ENCODE measurements around the gene CTAG2.
"Not testable (repeated sequence)": the region's sequence is repeated elsewhere in the genome, so short reads cannot be mapped to it uniquely, and the experiment has no call there.

Gene CTAG2

GRCh38 chrX:154650221-154650510, 3.2 kb downstream of the CTAG2 start:
- no peak for TF ChIP-seq EZH2 (IDR thresholded peaks at IDR 0.05; ENCODE audit: borderline replicate concordance, low read length)
- TF ChIP-seq, protein P1, sequence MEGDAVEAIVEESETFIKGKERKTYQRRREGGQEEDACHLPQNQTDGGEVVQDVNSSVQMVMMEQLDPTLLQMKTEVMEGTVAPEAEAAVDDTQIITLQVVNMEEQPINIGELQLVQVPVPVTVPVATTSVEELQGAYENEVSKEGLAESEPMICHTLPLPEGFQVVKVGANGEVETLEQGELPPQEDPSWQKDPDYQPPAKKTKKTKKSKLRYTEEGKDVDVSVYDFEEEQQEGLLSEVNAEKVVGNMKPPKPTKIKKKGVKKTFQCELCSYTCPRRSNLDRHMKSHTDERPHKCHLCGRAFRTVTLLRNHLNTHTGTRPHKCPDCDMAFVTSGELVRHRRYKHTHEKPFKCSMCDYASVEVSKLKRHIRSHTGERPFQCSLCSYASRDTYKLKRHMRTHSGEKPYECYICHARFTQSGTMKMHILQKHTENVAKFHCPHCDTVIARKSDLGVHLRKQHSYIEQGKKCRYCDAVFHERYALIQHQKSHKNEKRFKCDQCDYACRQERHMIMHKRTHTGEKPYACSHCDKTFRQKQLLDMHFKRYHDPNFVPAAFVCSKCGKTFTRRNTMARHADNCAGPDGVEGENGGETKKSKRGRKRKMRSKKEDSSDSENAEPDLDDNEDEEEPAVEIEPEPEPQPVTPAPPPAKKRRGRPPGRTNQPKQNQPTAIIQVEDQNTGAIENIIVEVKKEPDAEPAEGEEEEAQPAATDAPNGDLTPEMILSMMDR (IDR thresholded peaks at IDR 0.05; ENCODE audit: low read length), result no peak
- Histone ChIP-seq H3K27ac (ENCODE audit: low read depth, low read length, poor library complexity, severe bottlenecking) (no peak overlapping the region), H3K36me3 (ENCODE audit: insufficient read depth, low read length) (no peaks in the 10 kb centered on the region), H3K9me2 (ENCODE audit: low read depth, low read length) (no peaks in the 10 kb centered on the region), H3K9ac (ENCODE audit: low read length) (no peak overlapping the region), H3K79me2 (ENCODE audit: insufficient read depth, low read length) (no peaks in the 10 kb centered on the region), H3K27me3 (ENCODE audit: insufficient read depth, low read length) (no peaks in the 10 kb centered on the region), H2AFZ (ENCODE audit: low read length) (no peak overlapping the region), H3K9me3 (ENCODE audit: low read length) (no peaks in the 10 kb centered on the region), H4K20me1 (ENCODE audit: insufficient read depth, low read length) (no peaks in the 10 kb centered on the region), H3F3A (ENCODE audit: insufficient read depth, low read length) (no peaks in the 10 kb centered on the region), H3K4me1 (ENCODE audit: insufficient read depth, low read length, severe bottlenecking) (no peaks in the 10 kb centered on the region), H3K4me2 (ENCODE audit: low read length) (no peak overlapping the region), H3K4me3 (ENCODE audit: low read depth, low read length, poor library complexity, severe bottlenecking) (no peak overlapping the region)

DNA sequence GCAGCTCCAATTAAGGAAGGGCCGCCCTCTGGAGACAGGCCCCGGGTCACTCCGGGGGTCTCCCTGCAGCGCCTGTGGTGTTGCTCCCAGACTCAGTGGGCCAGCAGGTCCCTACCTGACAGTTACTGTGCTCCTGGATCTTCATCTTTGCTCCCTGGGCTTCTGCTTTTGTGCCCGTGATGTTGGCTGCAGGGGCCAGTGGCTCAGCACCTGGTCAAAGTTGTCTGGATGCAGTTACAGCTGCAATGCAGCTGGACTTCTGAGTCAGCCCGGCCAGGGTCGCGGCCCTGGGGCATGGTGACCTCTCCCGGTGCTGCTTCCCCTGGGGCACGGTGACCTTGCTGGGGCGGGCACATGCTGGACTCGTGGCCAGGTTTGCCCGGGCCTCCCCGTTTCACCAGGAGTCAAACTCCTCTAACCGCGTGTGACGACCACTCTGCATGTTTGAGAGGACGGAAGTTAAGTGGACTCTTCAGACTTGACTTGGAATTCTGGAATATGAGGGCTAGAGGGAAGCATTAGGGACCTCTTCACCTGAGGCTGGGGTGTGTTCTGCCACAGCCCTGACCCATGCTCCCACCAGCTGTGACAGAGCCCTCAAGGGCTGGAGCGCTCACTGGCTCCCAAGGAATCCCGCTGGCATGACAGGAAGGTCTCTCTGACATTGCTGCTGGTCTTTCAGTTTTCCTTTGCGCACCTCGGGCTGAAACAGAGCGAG, 3.7 kb downstream of the CTAG2 start:
- H3K4me3 ChIP-seq (ENCODE audit: low read depth, low read length, poor library complexity, severe bottlenecking), result no peak overlapping the region
- no peak overlapping the region for H3K9ac ChIP-seq (ENCODE audit: low read length)
- H3K9me3 ChIP-seq (ENCODE audit: low read length), result no peaks in the 10 kb centered on the region
- H3K4me1 ChIP-seq (ENCODE audit: insufficient read depth, low read length, severe bottlenecking), result no peaks in the 10 kb centered on the region
- no peaks in the 10 kb centered on the region for H3K27me3 ChIP-seq (ENCODE audit: insufficient read depth, low read length)
- TF ChIP-seq, protein P1 (IDR thresholded peaks at IDR 0.05; ENCODE audit: low read length), result no peak
- no peak for TF ChIP-seq EZH2 (IDR thresholded peaks at IDR 0.05; ENCODE audit: borderline replicate concordance, low read length)
- no peaks in the 10 kb centered on the region for H3F3A ChIP-seq (ENCODE audit: insufficient read depth, low read length)
- H3K9me2 ChIP-seq (ENCODE audit: low read depth, low read length), result no peaks in the 10 kb centered on the region
- no peaks in the 10 kb centered on the region for H3K79me2 ChIP-seq (ENCODE audit: insufficient read depth, low read length)
- no peak overlapping the region for H3K4me2 ChIP-seq (ENCODE audit: low read length)
- no peaks in the 10 kb centered on the region for H3K36me3 ChIP-seq (ENCODE audit: insufficient read depth, low read length)
- no peaks in the 10 kb centered on the region for H4K20me1 ChIP-seq (ENCODE audit: insufficient read depth, low read length)
- H2AFZ ChIP-seq (ENCODE audit: low read length), result no peak overlapping the region
- H3K27ac ChIP-seq (ENCODE audit: low read depth, low read length, poor library complexity, severe bottlenecking), result no peak overlapping the region

DNA sequence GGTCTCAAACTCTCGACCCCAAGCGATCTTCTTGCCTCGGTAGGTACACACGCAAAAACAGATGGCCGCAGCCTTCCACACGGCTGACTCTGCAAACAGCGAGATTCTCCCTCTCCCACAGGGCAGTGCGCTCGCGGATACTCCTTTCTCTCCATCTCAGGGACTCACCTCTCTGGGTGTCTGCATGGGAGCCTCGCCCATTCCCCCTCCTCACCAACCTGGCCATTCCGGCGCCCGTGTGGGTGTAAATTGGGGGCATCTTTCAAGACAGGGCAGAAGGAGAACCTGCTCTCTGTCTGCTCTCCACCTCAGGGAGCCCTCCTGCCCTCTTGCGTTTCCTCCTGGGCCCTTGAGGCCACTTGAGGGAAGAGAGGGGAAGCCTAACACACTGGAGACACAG, 4.4 kb downstream of the CTAG2 start:
- Histone ChIP-seq H3K79me2 (ENCODE audit: insufficient read depth, low read length) (no peaks in the 10 kb centered on the region), H3K4me3 (ENCODE audit: low read depth, low read length, poor library complexity, severe bottlenecking) (no peak overlapping the region), H4K20me1 (ENCODE audit: insufficient read depth, low read length) (no peaks in the 10 kb centered on the region), H2AFZ (ENCODE audit: low read length) (no peak overlapping the region), H3K4me2 (ENCODE audit: low read length) (no peak overlapping the region), H3K4me1 (ENCODE audit: insufficient read depth, low read length, severe bottlenecking) (no peaks in the 10 kb centered on the region), H3K27me3 (ENCODE audit: insufficient read depth, low read length) (no peaks in the 10 kb centered on the region), H3K9me2 (ENCODE audit: low read depth, low read length) (no peaks in the 10 kb centered on the region), H3F3A (ENCODE audit: insufficient read depth, low read length) (no peaks in the 10 kb centered on the region), H3K9me3 (ENCODE audit: low read length) (no peaks in the 10 kb centered on the region), H3K9ac (ENCODE audit: low read length) (no peak overlapping the region), H3K36me3 (ENCODE audit: insufficient read depth, low read length) (no peaks in the 10 kb centered on the region), H3K27ac (ENCODE audit: low read depth, low read length, poor library complexity, severe bottlenecking) (no peak overlapping the region)
- TF ChIP-seq, protein P1 (IDR thresholded peaks at IDR 0.05; ENCODE audit: low read length), result no peak
- no peak for TF ChIP-seq EZH2 (IDR thresholded peaks at IDR 0.05; ENCODE audit: borderline replicate concordance, low read length)

DNA sequence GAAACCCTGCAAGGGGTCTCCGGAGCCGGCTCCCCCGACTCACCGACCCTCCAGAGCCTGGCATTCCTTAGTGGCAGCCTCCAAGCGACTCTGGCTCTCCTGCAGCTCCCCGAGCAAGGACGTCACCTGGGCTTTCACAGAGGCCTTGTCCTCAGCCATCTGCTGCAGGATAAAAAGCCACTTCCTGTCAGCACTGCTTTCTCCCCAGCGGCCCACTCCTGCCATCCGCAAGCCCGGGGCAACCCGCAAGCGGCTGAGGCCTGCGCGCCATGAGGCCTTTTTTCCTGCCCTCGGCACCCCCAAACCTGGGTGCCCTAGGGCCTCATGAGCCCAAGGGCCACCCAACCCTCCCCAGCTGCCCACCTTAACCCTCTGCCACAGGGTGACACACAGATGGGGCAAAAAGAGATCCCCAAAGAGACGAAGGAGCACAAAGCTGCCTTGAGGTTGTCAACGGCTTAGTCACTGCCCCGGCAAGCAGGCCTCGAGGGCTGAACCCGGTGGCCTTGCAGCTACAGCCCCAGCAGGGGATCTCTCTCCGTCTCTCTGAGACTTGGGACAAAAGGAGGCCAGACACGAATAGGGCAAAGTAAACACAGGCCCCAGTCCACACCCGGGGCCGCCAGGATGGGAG, 7.5 kb downstream of the CTAG2 start:
- not testable (repeated sequence) for H3K36me3 ChIP-seq (ENCODE audit: insufficient read depth, low read length); H3K4me1 ChIP-seq (ENCODE audit: insufficient read depth, low read length, severe bottlenecking); H3K4me2 ChIP-seq (ENCODE audit: low read length)

DNA sequence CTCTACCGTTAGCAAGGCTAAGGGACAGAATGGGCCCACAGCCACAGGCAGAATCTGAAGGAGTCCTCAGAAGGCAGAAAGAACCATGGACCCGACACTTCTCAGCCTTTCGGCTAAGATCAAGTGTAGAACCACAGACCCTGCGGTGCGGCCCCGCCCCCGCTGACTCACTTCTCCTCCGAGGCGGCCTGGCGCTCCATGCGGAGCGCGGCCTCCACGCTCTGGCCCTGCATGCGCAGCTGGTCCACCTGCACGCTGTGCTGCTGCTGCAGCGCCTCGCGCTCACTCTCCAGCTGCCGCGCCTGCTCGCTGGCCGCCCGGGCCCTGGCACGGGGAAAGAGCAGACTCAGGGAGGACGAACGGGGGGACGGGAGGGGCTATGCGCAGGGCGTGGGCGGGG, 9.7 kb downstream of the CTAG2 start:
- not testable (repeated sequence) for H4K20me1 ChIP-seq (ENCODE audit: insufficient read depth, low read length)

More for the DNA sequence above, 7.5 kb downstream of the CTAG2 start:
- not testable (repeated sequence) for H3K27me3 ChIP-seq (ENCODE audit: insufficient read depth, low read length); H3K27ac ChIP-seq (ENCODE audit: low read depth, low read length, poor library complexity, severe bottlenecking); H4K20me1 ChIP-seq (ENCODE audit: insufficient read depth, low read length); H2AFZ ChIP-seq (ENCODE audit: low read length); H3K79me2 ChIP-seq (ENCODE audit: insufficient read depth, low read length); H3K4me3 ChIP-seq (ENCODE audit: low read depth, low read length, poor library complexity, severe bottlenecking); H3K9ac ChIP-seq (ENCODE audit: low read length); H3K9me2 ChIP-seq (ENCODE audit: low read depth, low read length); H3K9me3 ChIP-seq (ENCODE audit: low read length); H3F3A ChIP-seq (ENCODE audit: insufficient read depth, low read length)

More for the DNA sequence above, 9.7 kb downstream of the CTAG2 start:
- H2AFZ ChIP-seq (ENCODE audit: low read length); H3K9ac ChIP-seq (ENCODE audit: low read length); H3K36me3 ChIP-seq (ENCODE audit: insufficient read depth, low read length); H3K27me3 ChIP-seq (ENCODE audit: insufficient read depth, low read length); H3K27ac ChIP-seq (ENCODE audit: low read depth, low read length, poor library complexity, severe bottlenecking); H3K79me2 ChIP-seq (ENCODE audit: insufficient read depth, low read length); H3K4me2 ChIP-seq (ENCODE audit: low read length); H3K4me1 ChIP-seq (ENCODE audit: insufficient read depth, low read length, severe bottlenecking); H3F3A ChIP-seq (ENCODE audit: insufficient read depth, low read length); H3K4me3 ChIP-seq (ENCODE audit: low read depth, low read length, poor library complexity, severe bottlenecking); H3K9me3 ChIP-seq (ENCODE audit: low read length); H3K9me2 ChIP-seq (ENCODE audit: low read depth, low read length): not testable (repeated sequence)

All from OCI-LY1 (cell line).